ENCODE measurements around the gene GRAMD1C. TPM values are rescaled to one million over a fixed set of nuclear protein-coding genes. Genes with fewer than 3 reads are reported as not detected.
A peak's percentile ranks its signal among the peaks of the same experiment; 100 is the strongest.

Gene GRAMD1C
- total and polyA plus RNA-seq, 8 donors: 3.1 to 6.9 (median 5.0) TPM

DNA sequence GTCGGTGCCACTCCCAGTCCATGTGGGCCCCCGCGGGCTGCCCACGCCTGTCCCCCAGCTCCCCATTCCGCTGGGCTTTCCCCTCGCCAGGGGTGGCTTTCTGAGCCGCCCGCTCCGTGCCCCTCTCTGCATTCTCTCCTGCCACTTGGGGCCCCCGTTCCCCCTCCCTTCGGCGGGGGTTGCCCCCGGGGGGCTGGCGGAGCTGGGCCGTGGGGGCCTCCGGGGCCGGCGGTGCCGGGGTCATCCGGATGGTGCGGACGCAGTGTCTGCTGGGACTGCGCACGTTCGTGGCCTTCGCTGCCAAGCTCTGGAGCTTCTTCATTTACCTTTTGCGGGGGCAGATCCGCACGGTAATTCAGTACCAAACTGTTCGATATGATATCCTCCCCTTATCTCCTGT is 46.5 kb downstream of the GRAMD1C start:
- DNase-seq: no peak
- H3K9me3 ChIP-seq: peaks cover 0 to 2% of the 10 kb centered on the region in 2 donors
- intact Hi-C loops (cut with DNase I): no loop called here

DNA sequence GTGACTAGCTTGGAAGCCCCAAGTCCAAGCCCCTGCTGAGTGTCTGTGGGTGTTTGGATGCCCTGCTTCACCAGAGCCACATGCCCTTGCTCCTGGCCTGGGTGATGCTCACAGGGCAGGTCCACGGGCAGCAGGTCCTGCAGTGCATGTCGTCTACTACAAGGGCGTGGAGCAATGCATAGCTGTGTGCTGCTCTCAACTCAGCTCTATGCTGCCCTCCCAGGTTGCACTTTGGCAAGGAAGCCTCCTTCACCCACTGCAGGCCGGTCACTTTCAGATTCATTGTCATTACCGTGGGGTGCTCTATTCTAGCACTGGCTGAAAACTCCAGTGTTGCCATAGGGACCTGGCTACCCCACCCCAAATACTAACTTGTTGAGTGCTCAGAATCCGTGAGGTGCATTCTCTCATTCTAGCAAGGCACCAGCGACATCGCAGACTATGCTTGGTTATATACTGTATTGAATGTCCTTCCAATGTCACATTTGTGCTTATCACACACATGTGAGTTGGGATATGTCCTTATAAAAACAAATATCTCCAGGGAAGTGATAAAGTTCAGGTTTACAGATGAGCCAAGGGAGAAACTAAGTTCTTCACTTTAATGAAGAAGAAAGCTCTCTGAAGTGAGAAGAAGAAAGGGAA is 51.8 kb downstream of the GRAMD1C start:
- Histone ChIP-seq H3K4me3 (no peak overlapping the region), H3K27ac (no peak overlapping the region), H3K9me3 (no peaks in the 10 kb centered on the region), H3K36me3 (no peaks in the 10 kb centered on the region), H3K27me3 (no peaks in the 10 kb centered on the region), H3K4me1 (no peaks in the 10 kb centered on the region)
- intact Hi-C loops (cut with DNase I): no loop called here
- no peak for DNase-seq
- TF ChIP-seq, protein P1, sequence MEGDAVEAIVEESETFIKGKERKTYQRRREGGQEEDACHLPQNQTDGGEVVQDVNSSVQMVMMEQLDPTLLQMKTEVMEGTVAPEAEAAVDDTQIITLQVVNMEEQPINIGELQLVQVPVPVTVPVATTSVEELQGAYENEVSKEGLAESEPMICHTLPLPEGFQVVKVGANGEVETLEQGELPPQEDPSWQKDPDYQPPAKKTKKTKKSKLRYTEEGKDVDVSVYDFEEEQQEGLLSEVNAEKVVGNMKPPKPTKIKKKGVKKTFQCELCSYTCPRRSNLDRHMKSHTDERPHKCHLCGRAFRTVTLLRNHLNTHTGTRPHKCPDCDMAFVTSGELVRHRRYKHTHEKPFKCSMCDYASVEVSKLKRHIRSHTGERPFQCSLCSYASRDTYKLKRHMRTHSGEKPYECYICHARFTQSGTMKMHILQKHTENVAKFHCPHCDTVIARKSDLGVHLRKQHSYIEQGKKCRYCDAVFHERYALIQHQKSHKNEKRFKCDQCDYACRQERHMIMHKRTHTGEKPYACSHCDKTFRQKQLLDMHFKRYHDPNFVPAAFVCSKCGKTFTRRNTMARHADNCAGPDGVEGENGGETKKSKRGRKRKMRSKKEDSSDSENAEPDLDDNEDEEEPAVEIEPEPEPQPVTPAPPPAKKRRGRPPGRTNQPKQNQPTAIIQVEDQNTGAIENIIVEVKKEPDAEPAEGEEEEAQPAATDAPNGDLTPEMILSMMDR (IDR thresholded peaks at IDR 0.05): no peak
- ATAC-seq: peak; percentile 36

More for the DNA sequence above, 46.5 kb downstream of the GRAMD1C start:
- Histone ChIP-seq H3K36me3 (no peaks in the 10 kb centered on the region), H3K27ac (no peak overlapping the region), H3K27me3 (no peaks in the 10 kb centered on the region), H3K4me1 (no peaks in the 10 kb centered on the region), H3K4me3 (no peak overlapping the region)
- no peak for ATAC-seq
- TF ChIP-seq, protein P1 (IDR thresholded peaks at IDR 0.05): no peak

DNA sequence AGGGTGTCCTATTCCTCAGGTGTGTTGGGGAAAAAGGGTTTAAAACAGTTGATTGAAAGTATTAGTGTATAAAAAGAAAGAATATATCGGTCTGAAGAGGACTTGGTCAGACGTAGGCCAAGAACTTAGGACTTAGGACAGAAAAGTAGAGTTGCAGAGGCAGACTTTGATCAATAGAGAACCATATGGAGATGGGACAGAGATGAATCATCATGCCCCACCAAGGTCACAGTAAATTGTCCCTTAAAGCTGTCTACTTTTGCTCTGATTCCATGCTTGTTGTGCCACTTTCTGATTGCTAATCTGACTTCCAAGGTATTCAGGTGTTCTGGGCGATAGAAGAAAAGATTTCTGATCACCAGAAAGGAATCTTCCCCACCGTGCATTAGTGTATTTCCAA is 56.3 kb downstream of the GRAMD1C start:
- peaks cover 0 to 7% of the 10 kb centered on the region in 2 donors for H3K4me1 ChIP-seq
- ATAC-seq: no peak
- no peaks in the 10 kb centered on the region for H3K36me3 ChIP-seq
- no peak for DNase-seq
- no peaks in the 10 kb centered on the region for H3K9me3 ChIP-seq
- H3K27me3 ChIP-seq: no peaks in the 10 kb centered on the region
- H3K27ac ChIP-seq: no peak overlapping the region
- H3K4me3 ChIP-seq: no peak overlapping the region
- TF ChIP-seq, protein P1 (IDR thresholded peaks at IDR 0.05): no peak
- intact Hi-C loops (cut with DNase I): no loop called here

DNA sequence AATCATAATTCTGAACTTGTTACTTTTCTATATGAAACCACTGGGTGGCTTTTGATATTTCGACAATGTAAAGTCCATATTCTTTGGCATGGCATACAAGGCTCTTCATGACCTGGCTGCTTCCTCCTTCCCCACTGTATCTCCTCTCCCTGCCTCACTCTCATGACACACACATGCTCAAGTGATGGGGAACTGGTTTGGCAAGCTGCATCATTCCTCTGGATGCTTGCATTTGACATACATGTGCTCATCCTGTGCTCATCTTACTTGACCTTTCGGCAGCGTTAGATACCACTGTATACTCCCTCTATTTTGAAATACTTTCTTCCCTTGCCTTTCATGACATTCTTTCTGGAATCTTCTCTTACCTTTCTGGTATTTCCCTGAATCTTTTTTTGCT is 57.4 kb downstream of the GRAMD1C start:
- no peak overlapping the region for H3K27ac ChIP-seq
- no peaks in the 10 kb centered on the region for H3K27me3 ChIP-seq
- ATAC-seq (no peak), DNase-seq (no peak)
- TF ChIP-seq, protein P1 (IDR thresholded peaks at IDR 0.05): no peak
- no peaks in the 10 kb centered on the region for H3K9me3 ChIP-seq
- no peak overlapping the region for H3K4me3 ChIP-seq
- intact Hi-C loops (cut with DNase I): no loop called here
- peaks cover 0 to 7% of the 10 kb centered on the region in 2 donors for H3K4me1 ChIP-seq
- H3K36me3 ChIP-seq: no peaks in the 10 kb centered on the region

DNA sequence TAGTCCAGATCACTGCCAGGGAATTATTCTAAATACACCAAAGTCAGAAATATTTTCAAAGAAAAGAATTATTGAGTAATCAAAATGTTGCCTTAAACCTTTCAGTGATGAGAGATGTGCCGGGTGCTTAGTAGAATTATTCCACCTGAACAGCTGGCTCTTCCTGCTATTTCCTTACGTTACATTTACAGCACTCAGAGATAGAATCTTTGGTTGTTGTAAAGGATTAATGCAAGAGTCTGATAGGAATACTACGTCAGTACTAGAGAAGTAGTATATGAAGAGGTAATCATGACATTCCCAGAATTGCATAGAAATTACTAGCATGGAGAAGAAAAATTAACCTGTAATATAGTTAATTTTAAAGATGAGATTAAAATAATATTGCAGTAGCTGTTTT is 58.3 kb downstream of the GRAMD1C start:
- DNase-seq (no peak), ATAC-seq (peak; percentile 46)
- no peaks in the 10 kb centered on the region for H3K27me3 ChIP-seq
- H3K4me1 ChIP-seq: peaks cover 0 to 7% of the 10 kb centered on the region in 2 donors
- H3K9me3 ChIP-seq: no peaks in the 10 kb centered on the region
- H3K27ac ChIP-seq: no peak overlapping the region
- intact Hi-C loops (cut with DNase I): no loop called here
- TF ChIP-seq, protein P1 (IDR thresholded peaks at IDR 0.05): no peak
- no peaks in the 10 kb centered on the region for H3K36me3 ChIP-seq
- peak overlapping the region; percentile 13 to 23 for H3K4me3 ChIP-seq

All from left lung (tissue), 10 donors.